Measurements from ENCODE around the gene TMEM198. TPM values are rescaled to one million over a fixed set of nuclear protein-coding genes. Genes with fewer than 3 reads are reported as not detected.

The TMEM198 gene
- total RNA-seq, 1 donor from 2014 or later, result 6.1 TPM

DNA sequence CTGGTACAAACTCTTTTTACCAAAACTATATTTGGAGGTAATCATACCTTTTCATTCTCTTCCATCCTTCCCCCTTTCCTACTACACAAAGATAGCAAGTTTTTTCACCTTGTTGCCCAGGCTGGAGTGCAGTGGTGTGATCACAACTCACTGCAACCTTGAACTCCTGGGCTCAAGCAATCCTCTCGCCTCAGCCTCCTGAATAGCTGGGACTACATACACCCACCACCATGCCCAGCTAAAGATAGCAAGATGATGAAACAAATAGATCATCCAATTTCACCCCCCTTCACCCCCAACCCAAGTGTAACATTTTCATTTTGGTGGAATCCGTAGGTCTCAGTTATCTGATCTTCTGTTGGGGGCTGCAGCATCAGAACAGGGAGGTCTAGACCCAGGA, 49.3 kb downstream of the TMEM198 start:
- Mint-ChIP-seq H3K4me1 (ENCODE audit: low read depth) (peaks cover 30% of the 10 kb centered on the region), H3K9me3 (ENCODE audit: low read depth) (no peaks in the 10 kb centered on the region), H3K27me3 (ENCODE audit: low read depth) (no peaks in the 10 kb centered on the region), H3K36me3 (ENCODE audit: low read depth) (no peaks in the 10 kb centered on the region), H3K4me3 (ENCODE audit: unreplicated experiment) (no peak overlapping the region), H3K27ac (ENCODE audit: unreplicated experiment) (no peak overlapping the region)
- DNase-seq (ENCODE audit: low spot score), result no peak
- TF ChIP-seq, protein P1, sequence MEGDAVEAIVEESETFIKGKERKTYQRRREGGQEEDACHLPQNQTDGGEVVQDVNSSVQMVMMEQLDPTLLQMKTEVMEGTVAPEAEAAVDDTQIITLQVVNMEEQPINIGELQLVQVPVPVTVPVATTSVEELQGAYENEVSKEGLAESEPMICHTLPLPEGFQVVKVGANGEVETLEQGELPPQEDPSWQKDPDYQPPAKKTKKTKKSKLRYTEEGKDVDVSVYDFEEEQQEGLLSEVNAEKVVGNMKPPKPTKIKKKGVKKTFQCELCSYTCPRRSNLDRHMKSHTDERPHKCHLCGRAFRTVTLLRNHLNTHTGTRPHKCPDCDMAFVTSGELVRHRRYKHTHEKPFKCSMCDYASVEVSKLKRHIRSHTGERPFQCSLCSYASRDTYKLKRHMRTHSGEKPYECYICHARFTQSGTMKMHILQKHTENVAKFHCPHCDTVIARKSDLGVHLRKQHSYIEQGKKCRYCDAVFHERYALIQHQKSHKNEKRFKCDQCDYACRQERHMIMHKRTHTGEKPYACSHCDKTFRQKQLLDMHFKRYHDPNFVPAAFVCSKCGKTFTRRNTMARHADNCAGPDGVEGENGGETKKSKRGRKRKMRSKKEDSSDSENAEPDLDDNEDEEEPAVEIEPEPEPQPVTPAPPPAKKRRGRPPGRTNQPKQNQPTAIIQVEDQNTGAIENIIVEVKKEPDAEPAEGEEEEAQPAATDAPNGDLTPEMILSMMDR (IDR thresholded peaks at IDR 0.05), result no peak

DNA sequence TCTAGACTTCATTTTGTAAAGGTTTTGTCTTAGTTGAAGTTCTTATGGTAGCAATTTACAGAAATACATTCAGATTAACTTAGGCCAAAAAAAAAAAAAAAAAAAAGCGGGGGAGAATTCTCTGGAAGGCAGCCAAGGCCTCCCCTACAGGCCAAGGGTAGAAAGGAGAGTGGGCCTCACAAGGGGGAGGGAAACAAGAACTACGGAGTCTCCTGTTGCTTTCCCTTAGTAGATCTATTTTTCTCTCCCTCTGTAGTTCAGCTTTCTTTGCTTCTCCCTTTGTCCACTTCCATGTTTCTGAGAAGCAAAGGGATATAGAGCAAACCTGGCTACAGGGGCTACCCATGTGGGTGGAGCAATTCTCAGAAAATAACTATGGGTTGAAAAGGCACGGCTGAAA, 51.4 kb downstream of the TMEM198 start:
- no peaks in the 10 kb centered on the region for H3K36me3 Mint-ChIP-seq (ENCODE audit: low read depth)
- no peak for DNase-seq (ENCODE audit: low spot score)
- peaks cover 39% of the 10 kb centered on the region for H3K4me1 Mint-ChIP-seq (ENCODE audit: low read depth)
- H3K27ac Mint-ChIP-seq (ENCODE audit: unreplicated experiment), result peak overlapping the region; percentile 96
- H3K9me3 Mint-ChIP-seq (ENCODE audit: low read depth), result no peaks in the 10 kb centered on the region
- no peak overlapping the region for H3K4me3 Mint-ChIP-seq (ENCODE audit: unreplicated experiment)
- H3K27me3 Mint-ChIP-seq (ENCODE audit: low read depth), result no peaks in the 10 kb centered on the region
- TF ChIP-seq, protein P1 (IDR thresholded peaks at IDR 0.05), result peak; percentile 23

DNA sequence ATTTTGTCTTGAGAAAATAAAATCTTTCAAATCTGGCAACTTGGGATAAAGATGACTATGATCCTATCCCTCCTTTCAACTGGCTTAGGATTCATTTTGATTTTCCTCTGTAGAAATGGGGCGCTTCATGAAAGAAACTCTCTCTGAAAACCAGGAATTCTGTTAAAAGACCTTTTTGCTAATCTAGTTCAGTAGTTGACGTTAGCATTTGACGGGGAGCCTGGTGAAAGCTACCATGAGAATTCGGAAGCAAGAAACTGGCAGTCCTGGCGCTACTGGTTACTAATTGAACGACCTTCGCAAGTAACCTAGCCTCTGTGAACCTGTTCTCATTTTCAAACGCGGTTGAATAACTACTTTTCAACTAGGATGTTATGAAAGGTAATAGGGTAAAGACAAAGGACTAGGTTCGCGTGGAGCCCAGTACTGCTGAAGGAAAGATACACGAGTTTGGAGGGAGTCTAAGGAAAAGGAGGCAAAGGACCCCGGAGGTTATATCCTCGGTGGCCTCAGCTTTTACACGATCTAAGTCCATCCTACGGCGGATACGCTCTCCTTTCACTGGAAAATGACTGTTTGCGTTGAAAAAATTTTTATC, 53.2 kb downstream of the TMEM198 start:
- Mint-ChIP-seq H3K36me3 (ENCODE audit: low read depth) (peaks cover 4% of the 10 kb centered on the region), H3K4me1 (ENCODE audit: low read depth) (peaks cover 39% of the 10 kb centered on the region)

DNA sequence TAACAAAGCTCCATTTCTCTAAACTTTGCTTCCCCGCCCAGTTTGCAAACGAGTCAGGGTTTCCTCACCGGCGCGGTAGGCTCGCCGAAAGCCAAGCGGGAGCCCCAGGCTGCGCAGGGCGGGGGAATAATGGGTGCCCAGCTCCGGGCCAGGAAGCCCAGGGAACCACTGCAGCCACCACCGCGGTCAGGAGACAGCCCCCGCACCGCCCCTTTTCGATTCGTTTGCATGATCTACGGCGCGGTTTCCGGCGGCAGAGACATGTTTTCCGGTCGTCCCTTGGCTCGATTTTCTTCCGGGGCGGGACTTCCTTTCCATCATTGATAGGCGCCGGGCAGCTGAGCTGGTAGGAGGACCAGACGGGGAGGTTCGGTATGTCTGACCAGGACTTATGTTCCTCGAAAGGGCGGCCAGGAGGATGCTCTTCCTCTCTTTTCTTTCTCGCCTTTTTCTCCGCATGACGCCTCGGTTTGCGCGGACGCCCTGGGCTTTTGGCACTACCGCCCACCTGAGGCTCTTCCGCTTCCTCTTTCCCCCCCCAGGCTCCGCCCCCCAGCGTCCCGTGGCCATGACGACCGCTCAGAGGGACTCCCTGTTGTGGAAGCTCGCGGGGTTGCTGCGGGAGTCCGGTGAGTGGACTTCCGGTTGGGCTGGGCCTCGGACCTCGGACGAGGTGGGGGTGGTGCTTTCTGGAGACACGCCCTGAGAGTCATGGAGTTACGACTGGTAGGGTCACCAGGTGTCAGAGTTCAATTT, 53.9 kb downstream of the TMEM198 start, which contains the start of gene STK11IP:
STK11IP (plus strand) TSS at position 306 of the 756 bp plus-strand sequence; CDS start at position 569, 263 bp downstream.
- Mint-ChIP-seq H3K27ac (ENCODE audit: unreplicated experiment) (peak within 1 kb of the TSS; percentile 96), H3K36me3 (ENCODE audit: low read depth) (peaks cover 6% of the 10 kb centered on the region), H3K4me3 (ENCODE audit: unreplicated experiment) (peak within 1 kb of the TSS; percentile 94), H3K27me3 (ENCODE audit: low read depth) (no peaks in the 10 kb centered on the region), H3K9me3 (ENCODE audit: low read depth) (no peaks in the 10 kb centered on the region), H3K4me1 (ENCODE audit: low read depth) (peaks cover 39% of the 10 kb centered on the region)
- DNase-seq (ENCODE audit: low spot score), result peak; percentile 97
- TF ChIP-seq, protein P1 (IDR thresholded peaks at IDR 0.05), result no peak

More for the DNA sequence above, 53.2 kb downstream of the TMEM198 start:
- H3K27me3 Mint-ChIP-seq (ENCODE audit: low read depth), result no peaks in the 10 kb centered on the region
- TF ChIP-seq, protein P1 (IDR thresholded peaks at IDR 0.05), result no peak
- DNase-seq (ENCODE audit: low spot score), result no peak
- peak overlapping the region; percentile 96 for H3K27ac Mint-ChIP-seq (ENCODE audit: unreplicated experiment)
- no peaks in the 10 kb centered on the region for H3K9me3 Mint-ChIP-seq (ENCODE audit: low read depth)
- peak overlapping the region; percentile 94 for H3K4me3 Mint-ChIP-seq (ENCODE audit: unreplicated experiment)

DNA sequence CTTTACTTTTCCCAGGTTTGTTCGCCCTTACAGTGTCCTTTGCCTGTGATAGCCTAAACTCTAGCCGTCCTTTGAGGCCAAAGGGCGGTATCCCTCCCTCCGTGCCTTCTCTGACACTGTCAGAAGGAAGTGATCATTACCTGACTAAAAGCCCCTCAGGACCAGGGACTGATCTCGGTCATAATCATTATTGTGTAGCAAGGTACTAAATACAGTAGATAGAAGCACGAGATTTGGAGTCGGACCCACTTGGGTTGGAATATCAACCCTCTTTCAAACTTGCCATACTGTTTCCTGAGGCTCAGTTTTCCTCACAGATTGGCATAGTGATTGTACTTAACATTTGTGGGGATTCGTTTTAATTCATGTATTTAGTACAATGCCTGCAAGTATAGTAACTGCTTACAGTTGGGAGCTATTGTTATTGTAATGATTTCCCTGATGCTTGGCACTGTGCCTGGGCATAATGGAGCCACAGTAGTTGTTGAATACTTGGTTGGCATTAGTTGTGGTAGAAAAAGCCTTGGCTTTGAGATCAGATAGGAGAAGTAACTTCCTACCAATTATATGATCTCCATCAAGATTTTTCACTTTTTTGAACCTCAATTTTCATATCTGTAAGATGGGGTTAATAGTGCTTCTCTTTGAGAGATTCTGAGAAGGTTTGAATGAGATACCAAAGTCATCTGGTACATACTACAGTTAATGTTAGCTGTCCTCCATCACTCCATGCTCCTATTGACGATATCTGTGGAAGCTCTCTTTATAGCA, 54.7 kb downstream of the TMEM198 start:
- DNase-seq (ENCODE audit: low spot score), result no peak
- Mint-ChIP-seq H3K27ac (ENCODE audit: unreplicated experiment) (peak overlapping the region; percentile 96), H3K4me1 (ENCODE audit: low read depth) (peaks cover 39% of the 10 kb centered on the region), H3K36me3 (ENCODE audit: low read depth) (peaks cover 7% of the 10 kb centered on the region), H3K4me3 (ENCODE audit: unreplicated experiment) (peak overlapping the region; percentile 94), H3K27me3 (ENCODE audit: low read depth) (no peaks in the 10 kb centered on the region), H3K9me3 (ENCODE audit: low read depth) (no peaks in the 10 kb centered on the region)
- TF ChIP-seq, protein P1 (IDR thresholded peaks at IDR 0.05), result no peak
